GM21390 (cell line): ENCODE data around the gene MAD1L1.

Experiments
- ATAC-seq: cut with Tn5 transposase; IDR thresholded peaks from one replicate; pipeline ENCODE4 v1.9.1; 2021; ENCODE audit not compliant: unreplicated experiment

Gene MAD1L1

GRCh38 chr7:2094454-2095045, 138.2 kb downstream of the MAD1L1 start:
- ATAC-seq, result no peak

GRCh38 chr7:2093843-2094220, 138.9 kb downstream of the MAD1L1 start:
- ATAC-seq, result no peak

GRCh38 chr7:2093215-2093842, 139.4 kb downstream of the MAD1L1 start:
- no peak for ATAC-seq

- no peak for ATAC-seq
These were observed 140.5 kb downstream of the MAD1L1 start for GRCh38 chr7:2092279-2092678.

- no peak for ATAC-seq
These were observed 141.9 kb downstream of the MAD1L1 start for GRCh38 chr7:2090526-2091520.

- no peak for ATAC-seq
These were observed 143.9 kb downstream of the MAD1L1 start for GRCh38 chr7:2088801-2089200.

- ATAC-seq, result no peak
These were observed 145.0 kb downstream of the MAD1L1 start for GRCh38 chr7:2087744-2088143.

GRCh38 chr7:2086229-2086628, 146.5 kb downstream of the MAD1L1 start:
- no peak for ATAC-seq

GRCh38 chr7:2085804-2086203, 146.9 kb downstream of the MAD1L1 start:
- no peak for ATAC-seq

- ATAC-seq, result no peak
These were observed 147.8 kb downstream of the MAD1L1 start for GRCh38 chr7:2084781-2085505.

- no peak for ATAC-seq
These were observed 148.4 kb downstream of the MAD1L1 start for GRCh38 chr7:2084331-2084730.

- ATAC-seq, result no peak
These were observed 149.4 kb downstream of the MAD1L1 start for GRCh38 chr7:2083362-2083761.

GRCh38 chr7:2082139-2082998, 150.4 kb downstream of the MAD1L1 start:
- no peak for ATAC-seq

GRCh38 chr7:2081526-2082135, 151.1 kb downstream of the MAD1L1 start:
- no peak for ATAC-seq

GRCh38 chr7:2080477-2080876, 152.3 kb downstream of the MAD1L1 start:
- ATAC-seq, result no peak

- ATAC-seq, result no peak
These were observed 152.7 kb downstream of the MAD1L1 start for GRCh38 chr7:2080060-2080387.

- no peak for ATAC-seq
These were observed 153.2 kb downstream of the MAD1L1 start for GRCh38 chr7:2079332-2080059.

GRCh38 chr7:2078899-2079298, 153.8 kb downstream of the MAD1L1 start:
- ATAC-seq, result no peak

- ATAC-seq, result no peak
These were observed 156.1 kb downstream of the MAD1L1 start for GRCh38 chr7:2076649-2077064.
